GM03348 (cell line): Measurements from ENCODE around the gene MYOT.
"Not testable (repeated sequence)": the region's sequence is repeated elsewhere in the genome, so short reads cannot be mapped to it uniquely, and the experiment has no call there.

ENCODE experiments used
- DNase-seq: peaks from one replicate; pipeline ENCODE4 v3.0.0; 2012; ENCODE audit warnings: low spot score

Gene MYOT

DNA sequence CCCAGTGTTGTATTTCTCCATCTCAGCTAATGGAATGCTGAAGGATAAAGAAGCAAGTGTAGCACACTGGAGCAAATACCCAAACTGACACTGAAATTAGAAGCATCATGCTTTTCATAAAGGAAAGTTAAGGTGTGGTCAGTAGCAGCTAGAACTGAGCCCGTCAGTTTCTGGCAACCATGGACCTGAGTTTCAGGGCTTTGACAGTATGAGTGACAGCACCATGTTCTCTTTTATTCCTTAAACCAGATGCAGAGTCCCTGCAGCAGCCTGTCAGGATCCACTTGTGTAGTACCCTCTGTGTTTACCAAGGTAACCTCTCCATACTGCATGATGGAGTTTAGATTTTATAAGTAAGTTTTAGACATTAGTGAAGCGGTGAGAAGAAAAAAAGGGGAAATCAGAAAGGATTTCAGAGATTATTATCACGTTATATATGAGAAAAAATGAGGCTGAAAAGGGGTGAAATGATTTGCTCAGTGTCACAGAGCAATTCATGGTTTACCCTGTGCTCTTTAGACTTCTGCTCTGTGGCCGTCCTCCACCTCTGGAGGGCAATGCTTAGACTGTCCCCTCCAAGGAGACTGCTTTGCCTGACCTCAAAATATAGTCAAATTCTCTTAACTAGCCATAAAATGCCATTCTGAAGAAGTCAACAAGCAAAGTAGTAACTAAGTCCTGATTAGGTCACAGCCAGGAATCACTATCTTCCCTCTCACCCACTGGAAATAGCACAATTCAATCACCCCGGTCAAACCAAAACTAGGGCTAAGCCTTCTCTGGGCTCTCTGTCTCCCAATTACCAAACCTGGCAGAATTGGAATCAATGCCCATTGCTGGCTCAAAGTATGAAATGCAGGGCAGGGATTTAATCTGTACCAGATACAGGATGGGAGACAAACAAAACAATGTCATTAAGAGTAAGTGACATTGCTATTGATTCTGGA, 10.5 kb upstream of the MYOT start:
- no peak for DNase-seq

DNA sequence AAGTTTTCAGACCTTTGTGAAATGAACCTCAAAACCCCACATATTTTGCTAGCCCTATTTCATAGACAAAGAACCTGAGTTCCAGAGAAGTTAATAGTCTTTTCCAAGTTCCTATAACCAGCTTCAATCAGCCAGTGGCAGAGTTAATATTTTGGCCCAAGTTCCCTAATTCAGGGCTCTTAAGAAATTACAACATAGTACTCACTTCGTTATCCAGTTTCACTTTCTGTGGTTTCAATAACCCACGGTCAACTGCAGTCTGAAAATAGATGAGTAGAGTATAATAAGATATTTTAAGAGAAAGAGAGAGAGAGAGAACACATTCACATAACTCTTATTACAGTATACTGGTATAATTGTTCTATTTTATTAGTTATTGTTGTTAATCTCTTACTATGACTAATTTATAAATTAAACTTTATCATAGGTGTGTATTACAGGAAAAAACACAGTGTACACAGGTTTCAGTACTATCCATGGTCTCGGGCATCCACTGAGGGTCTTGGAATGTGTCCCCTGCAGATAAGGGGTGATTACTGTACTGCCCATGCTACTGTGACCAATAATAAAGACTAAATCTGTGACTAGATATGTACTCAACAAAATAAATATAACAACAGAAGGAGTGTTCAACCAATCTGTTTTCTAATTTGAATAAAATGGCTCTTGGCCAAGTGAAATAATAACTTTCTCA, 9.3 kb upstream of the MYOT start:
- DNase-seq: peak; percentile 21

DNA sequence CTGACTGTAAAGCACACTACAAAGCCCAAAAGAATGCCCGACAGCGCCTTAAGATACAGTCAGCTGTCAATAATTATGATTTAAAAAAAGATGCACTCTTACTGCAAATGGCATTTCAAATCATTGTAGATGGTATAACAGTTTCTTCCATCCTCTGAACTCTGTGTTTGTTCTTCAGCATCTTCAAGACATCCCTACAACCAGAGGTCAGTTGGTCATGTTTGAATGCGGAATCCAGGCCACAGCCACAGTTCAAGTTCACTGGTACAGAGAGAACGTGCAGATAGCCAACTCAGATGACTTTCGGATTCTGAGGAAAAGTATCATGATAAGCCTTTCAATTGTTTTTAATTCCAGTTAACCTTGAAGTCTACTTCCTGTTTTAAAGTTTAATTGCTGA, 8.7 kb upstream of the MYOT start:
- DNase-seq: no peak

DNA sequence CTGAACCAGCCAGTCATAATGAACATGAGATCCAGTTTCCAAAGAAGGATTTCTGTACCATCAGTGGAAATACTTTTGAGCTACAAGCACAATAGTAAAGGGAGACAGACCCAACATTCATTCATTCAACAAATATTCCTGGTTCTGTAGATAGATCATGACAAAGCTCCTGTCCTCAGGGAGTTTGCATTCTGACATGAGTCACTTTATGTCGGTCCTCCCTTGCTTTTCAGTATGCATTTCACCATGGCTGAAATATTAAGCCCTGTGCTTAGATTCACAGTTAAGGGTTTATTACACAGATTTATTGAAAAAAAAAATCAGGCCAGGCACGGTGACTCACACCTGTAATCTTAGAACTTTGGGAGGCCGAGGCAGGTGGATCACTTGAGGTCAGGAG, 5.4 kb upstream of the MYOT start:
- no peak for DNase-seq

DNA sequence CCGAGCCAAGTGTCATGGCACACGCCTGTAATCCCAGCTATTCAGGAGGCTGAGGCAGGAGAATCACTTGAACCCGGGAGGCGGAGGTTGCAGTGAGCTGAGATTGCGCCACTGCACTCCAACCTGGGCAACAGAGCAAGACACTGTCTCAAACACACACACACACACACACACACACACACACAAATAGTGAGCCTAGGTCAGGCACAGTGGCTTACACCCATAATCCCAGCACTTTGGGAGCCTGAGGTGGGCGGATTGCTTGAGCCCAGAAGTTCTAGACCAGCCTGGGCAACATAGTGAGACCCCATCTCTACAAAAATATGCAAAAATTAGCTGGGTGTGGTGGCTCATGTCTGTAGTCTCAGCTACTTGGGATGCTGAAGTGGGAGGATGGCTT, 4.0 kb upstream of the MYOT start:
- not testable (repeated sequence) for DNase-seq

DNA sequence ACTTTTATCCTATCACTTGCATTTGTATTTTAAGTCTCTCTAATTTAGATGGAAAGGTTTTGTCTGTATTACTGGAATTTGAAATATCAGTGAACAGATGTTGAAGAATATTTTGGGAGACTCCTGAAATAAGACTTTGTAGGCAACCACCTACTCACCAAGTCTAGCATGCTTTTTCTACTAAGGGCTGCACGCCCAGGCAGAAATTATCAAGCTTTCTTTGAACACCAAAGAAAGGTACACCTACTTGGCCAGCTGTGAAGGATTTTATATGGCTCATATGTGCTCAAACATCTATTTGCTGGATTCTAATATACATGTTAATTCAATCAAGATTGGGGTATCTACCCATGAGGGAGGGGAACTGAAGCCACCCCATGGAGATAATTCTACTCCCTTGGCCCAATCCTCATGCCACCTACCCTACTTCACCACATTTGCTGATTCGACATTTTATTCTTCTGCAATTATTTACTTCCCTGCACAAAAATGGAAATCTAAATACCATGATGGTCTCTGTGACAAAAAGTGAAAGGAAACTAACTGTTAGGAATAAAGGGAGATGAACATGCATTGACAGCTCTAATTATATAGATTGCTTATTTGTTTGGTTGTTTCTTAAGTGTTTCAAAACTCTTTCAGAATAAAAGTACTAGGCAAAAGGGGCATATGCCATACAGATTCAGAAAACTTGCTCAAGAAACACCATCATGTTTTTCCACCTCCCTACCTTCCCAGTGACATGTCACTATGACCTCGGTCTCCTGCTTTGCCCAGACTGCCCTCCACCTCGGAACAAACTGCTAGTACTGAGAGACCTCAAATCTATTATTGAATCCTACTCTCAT, 895 bp upstream of the MYOT start:
- DNase-seq: no peak

DNA sequence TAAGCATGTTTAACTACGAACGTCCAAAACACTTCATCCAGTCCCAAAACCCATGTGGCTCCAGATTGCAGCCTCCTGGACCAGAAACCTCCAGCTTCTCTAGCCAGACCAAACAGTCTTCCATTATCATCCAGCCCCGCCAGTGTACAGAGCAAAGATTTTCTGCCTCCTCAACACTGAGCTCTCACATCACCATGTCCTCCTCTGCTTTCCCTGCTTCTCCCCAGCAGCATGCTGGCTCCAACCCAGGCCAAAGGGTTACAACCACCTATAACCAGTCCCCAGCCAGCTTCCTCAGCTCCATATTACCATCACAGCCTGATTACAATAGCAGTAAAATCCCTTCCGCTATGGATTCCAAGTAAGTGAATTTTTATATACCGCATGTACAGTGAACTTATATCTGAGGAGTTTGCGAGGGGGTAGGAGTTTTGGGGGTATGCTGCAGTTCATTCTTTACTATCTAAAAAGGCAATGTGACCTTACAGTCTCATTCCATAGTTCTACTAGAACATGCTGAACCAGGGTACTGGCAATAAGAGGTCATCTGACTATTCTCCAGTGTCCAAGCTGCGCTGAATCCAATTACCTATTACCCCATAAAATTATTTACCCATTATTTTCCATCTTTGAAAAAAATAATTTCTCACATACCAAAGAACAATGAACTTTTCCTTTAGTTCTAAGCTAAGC, 3.1 kb downstream of the MYOT start:
- DNase-seq: no peak

DNA sequence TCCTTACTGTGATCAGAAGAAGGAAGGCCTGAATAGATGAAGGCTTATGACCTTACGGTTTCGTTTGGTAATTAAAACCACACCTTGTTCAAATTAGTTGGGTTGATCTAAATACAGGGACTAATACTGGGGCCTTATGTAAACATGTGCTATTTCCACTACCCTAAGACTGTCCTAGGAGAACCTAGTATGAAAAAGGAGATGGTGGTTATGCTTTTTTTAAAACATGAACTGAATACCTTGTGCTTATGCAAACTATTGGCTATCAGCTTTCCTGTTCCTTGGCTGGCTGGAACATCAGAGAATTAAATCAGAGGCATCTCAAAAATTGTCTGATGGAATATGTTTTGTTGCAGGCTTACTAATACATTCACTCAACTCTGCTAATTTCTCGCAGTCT, 3.9 kb downstream of the MYOT start:
- DNase-seq: no peak

DNA sequence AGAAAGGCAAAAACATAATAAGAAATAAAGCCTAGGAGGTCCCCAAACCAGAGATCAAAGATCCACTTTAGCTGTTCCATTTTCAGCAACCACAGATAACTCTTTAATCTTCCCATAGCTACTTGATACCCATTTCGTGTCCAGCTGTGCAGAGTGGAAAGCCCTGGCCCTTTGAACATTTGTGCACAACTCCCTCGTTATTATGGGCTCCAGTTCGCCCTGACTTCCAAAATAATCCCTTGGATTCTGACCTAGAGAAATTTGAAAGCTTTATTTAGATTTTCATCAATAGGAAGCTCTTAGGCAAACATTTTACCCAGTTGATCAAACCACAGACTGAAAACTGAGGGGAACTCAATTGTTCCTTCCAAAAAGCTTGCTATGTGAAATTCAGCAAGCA, 4.8 kb downstream of the MYOT start:
- no peak for DNase-seq

DNA sequence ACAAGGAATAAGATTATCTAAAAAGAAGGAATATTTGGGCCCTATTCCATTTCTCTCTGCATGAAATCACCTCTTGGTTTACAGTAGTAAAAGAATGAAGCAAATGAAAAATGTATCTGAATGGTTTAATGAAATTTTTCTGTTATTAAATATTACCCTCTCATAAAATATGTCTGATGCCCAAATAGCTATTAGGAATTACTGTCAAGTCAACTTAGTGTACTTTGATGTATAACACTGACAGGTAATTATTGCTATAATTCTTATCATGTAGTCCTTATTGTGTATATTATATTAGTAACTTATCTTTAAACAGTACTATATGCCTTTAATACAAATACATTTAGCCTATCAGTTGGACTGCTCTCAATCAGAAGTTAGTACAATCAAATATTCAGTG, 8.4 kb downstream of the MYOT start:
- DNase-seq: no peak

DNA sequence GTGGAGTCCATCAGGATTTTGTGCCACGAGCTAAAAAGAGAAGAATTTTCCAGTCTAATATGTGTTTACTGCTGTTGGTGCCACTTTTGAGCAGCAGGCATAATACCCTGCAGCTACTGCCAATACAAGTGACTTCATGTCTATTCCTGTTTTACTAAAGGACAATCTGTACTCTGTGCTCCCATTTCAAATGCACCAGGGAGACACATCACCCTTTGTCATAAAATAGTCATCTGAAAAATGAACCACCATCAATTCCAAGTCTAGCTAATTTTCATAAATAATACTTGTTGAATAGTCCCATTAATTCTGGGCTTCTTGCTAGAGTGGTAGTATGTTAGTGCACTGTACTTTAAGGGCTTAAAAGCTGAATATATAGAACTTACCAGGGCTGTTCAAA, 12.7 kb downstream of the MYOT start:
- DNase-seq: no peak

DNA sequence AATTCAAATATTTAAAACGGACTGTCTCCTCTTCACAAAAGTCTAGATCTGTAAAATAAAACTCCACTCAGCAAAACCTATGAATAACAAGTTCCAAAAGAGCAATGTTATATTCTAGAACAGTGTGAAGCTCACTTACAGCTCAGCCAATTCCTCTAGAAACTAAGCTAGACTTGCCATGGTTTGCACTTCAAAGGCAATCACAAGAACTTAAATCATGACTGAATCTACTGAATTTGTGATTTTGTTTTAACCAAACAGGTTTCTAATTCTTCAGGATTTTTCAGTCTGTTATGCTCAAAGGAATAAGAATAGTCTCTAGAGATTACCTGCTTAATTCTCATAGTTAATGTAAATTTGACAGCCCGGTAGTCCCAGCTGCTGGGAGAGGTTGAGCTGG, 20.2 kb downstream of the MYOT start:
- no peak for DNase-seq

DNA sequence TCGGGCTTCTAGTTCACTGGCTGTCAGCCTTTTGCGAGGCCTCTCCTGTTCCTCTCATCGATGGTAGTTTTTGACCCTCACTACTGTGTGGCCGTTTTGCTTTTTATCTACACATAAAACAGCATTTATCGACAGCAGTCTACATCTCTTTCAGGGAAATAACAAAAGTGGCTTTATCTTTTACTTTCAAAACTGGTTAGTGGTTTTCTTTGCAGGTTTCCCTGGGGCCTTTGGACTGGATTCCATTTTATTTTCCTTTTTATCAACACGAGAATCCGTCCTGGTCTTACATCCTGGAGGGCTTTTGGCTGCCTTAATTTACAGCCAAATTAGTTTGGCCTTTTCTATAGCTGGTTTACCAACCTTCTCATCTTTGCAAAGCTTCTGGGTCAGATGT, 20.8 kb downstream of the MYOT start:
- DNase-seq: no peak

DNA sequence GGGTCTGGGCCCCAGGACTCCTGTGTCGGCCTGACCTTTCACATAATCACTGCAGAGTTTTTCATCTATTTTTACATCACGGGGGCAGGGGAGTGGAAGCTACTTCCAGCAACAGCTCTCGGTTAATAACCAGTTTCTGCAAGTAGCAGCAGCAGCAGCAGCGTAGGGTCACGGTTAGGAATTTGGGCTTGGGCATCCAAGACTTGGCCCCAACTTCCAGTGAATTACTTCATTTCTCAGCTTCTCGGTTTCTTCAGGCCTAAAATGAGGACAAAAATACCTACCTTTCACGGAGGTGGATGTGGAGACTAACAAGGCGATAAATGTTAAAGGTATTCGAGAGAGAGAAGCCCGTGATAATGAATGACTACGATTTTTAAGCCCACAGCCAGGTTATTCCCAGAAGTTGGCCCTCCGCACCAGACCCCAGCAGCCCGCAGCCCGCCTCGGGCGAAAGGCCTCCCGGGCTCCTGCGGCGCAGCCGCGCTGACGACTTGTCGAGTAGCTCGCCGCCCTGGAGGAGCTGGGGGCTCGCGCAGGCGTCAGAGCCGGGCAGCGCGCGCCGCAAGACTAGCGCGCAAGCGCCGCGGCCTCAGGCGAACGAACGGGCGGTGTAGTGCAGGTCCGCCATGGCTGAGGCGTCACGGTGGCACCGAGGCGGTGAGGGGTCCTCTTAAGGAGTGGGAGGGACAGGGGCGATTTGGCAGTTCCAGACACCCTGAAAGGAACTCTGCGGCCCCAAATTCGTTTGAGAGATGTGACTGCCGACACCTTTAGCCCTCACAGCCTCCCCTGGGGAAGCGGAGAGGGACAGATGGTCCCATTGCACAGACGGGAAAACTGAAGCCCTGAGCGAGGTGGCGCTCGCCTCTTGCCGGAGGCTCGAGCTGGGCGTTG, 21.5 kb downstream of the MYOT start, which contains the start of gene PKD2L2:
TSS of gene PKD2L2 (plus strand) at position 595 of the 897 bp plus-strand sequence. CDS start at position 630, 35 bp downstream.
- peak; percentile 92 for DNase-seq

DNA sequence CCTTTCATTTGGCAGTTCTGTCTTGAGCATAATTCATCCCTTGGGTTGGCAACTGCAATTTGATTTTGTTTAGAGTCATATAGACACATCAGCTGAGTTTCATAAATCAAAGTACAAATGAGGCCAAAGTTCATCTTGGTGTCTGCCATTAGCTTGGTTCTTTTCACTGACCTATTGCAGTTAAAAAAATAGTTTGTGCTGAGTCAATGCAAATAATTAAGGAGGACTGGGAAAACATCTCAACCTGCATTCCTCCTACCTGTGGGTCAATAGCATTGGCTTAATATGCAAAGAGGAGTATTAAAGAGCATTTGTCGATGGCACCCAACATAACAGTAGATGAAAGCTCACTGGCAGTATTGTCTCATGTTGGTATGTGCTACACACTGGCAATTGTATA, 23.2 kb downstream of the MYOT start:
- no peak for DNase-seq

DNA sequence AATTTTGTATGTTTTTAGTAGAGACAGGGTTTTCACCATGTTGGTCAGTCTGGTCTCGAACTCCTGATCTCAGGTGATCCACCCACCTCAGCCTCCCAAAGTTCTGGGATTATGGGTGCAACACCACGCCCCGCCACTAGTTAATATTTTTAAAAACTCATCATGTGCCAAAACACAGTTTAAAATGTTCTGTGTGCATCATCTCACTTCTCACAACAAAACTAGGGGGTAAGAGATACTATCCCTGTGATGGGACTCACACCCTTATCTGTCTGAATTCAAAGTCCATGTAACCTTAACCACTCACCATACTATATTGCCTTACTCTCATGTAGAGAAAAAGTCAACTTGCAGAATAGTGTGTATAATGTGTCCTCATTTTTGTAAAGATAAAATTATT, 24.2 kb downstream of the MYOT start:
- DNase-seq: no peak

DNA sequence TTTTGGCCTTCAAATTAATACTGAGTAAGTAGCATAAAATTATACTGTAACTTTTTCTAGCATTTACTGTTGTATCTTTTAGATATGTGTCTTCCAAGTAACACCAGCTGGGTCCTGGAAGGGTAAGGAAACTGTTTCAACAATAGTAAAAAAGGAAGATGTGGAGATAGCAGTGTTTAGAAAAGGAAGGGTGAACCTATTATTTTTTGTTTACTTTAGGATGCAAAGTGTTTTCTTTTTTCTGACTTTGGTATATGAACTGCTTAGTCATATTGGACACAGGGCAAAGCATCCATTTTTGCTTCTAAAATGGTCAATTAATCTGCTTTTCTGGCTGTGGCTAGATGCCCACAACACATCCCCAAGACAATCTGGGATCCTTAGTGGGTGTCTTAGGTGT, 26.9 kb downstream of the MYOT start:
- DNase-seq: no peak

DNA sequence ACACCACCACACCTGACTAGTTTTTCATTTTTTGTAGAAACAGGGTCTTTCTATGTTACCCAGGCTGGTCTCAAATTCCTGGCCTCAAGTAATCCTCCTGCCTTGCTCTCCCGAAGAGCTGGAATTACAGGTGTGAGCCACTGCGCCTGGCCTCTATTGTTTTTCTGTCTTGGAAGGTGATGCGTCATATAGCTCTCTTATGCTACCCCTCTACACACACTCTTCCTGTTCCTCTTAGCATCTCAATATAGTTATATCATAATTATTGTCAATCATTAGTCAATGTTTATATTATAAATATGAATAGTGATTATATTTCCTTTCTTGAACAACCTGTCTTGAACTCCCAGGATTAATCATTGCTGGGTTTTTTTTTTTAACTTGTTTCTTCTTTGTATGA, 28.9 kb downstream of the MYOT start:
- no peak for DNase-seq

DNA sequence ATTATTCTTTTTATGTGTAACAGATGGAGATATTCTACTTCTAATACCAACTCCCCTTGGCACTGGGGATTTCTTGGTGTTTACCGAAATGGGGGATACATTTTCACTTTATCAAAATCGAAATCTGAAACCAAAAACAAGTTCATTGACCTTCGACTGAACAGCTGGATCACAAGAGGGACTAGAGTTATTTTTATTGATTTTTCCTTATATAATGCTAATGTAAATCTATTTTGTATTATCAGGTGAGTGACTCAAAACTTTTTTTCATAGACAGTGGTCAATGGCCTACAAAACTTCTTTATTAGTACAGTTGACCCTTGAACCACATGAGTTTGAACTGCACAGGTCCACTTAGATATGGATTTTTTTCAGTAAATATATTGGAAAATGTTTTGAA, 31.8 kb downstream of the MYOT start:
- no peak for DNase-seq

DNA sequence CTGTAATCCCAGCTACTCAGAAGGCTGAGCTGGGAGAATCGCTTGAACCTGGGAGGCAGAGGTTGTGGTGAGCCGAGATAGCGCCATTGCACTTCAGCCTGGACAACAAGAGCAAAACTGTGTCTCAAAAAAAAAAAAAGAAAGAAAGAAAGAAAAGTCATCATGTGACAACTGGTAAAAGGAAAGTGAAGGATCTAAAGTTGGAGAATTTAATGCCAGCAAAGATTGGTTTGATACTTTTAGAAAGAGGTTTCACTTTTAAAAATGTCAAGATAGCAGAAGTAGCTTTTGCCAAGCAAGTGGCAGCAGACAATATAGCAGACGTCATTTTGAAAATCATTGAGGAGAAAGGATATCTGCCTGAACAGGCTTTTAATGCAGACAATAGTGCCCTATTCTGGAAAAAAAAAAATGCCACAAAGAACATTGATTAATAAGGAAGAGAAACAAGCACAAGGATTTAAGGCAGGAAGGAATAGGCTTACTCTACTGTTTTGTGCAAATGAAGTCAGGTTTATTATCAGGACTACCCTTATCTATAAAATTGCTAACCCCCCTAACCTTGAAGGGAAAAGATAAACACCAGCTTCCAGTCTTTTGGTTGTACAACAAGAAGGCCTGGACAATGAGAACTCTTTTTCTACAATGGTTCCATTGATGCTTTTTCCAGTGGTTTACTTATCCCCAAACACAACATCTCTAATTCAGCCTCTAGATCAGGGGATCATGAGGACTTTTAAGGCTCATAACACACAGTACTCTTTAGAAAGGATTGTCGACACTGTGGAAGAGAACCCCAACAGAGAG, 33.6 kb downstream of the MYOT start:
- DNase-seq: no peak
